DOHH2 (cell line): ENCODE measurements around the gene CEP19.
A peak's percentile ranks its signal among the peaks of the same experiment; 100 is the strongest.

ENCODE experiments used
- H3F3A ChIP-seq: fragments of 200-600 bp; sonication (generic), shearing (Covaris generic); 2 replicates; pipeline ENCODE4 v1.6.0; 2016; ENCODE audit warnings: antibody characterized with exemption, mild to moderate bottlenecking; ENCODE audit not compliant: control insufficient read depth, insufficient read depth
- H3K27ac ChIP-seq: fragments of 200-600 bp; sonication (generic); 2 replicates; pipeline ENCODE4 v1.5.1; 2014; ENCODE audit warnings: low read depth, mild to moderate bottlenecking, low read length, moderate library complexity
- H3K27me3 ChIP-seq: fragments of 200-600 bp; sonication (generic); 2 replicates; pipeline ENCODE4 v1.6.1; 2014; ENCODE audit warnings: mild to moderate bottlenecking, low read length, mixed read lengths; ENCODE audit not compliant: control insufficient read depth
- H3K36me3 ChIP-seq: fragments of 200-600 bp; sonication (generic); 2 replicates; pipeline ENCODE4 v1.6.1; 2014; ENCODE audit warnings: mild to moderate bottlenecking, low read length, moderate library complexity, mixed read lengths; ENCODE audit not compliant: control insufficient read depth
- H3K4me1 ChIP-seq: fragments of 200-600 bp; sonication (generic); 2 replicates; pipeline ENCODE4 v1.6.1; 2014; ENCODE audit warnings: mild to moderate bottlenecking, low read length, mixed read lengths; ENCODE audit not compliant: control insufficient read depth
- H3K4me2 ChIP-seq: fragments of 200-600 bp; sonication (generic); 2 replicates; pipeline ENCODE4 v1.6.0; 2014; ENCODE audit warnings: mild to moderate bottlenecking, low read length, moderate library complexity
- H3K4me3 ChIP-seq: fragments of 200-600 bp; sonication (generic); 2 replicates; pipeline ENCODE4 v1.5.1; 2014; ENCODE audit warnings: mild to moderate bottlenecking, low read length, mixed read lengths
- H3K79me2 ChIP-seq: fragments of 200-600 bp; sonication (generic); 2 replicates; pipeline ENCODE4 v1.6.1; 2014; ENCODE audit warnings: mild to moderate bottlenecking, low read length, mixed read lengths; ENCODE audit not compliant: control insufficient read depth
- H3K9me2 ChIP-seq: fragments of 200-600 bp; sonication (generic); replicated peaks from 2 replicates; pipeline ENCODE4 v1.6.1; 2014; ENCODE audit warnings: mild to moderate bottlenecking, low read length, mixed read lengths; ENCODE audit not compliant: control insufficient read depth
- H3K9me3 ChIP-seq: fragments of 200-600 bp; sonication (generic); 2 replicates; pipeline ENCODE4 v1.6.1; 2014; ENCODE audit warnings: antibody characterized with exemption, low read length, mixed read lengths; ENCODE audit not compliant: control insufficient read depth, insufficient read depth
- H4K20me1 ChIP-seq: fragments of 200-600 bp; sonication (generic); 2 replicates; pipeline ENCODE4 v1.6.0; 2014; ENCODE audit warnings: low read depth, mild to moderate bottlenecking, antibody characterized with exemption, low read length, moderate library complexity; ENCODE audit not compliant: control insufficient read depth, insufficient read depth
- CTCF ChIP-seq: fragments of 200-600 bp; sonication (generic); IDR thresholded peaks from one replicate; pipeline ENCODE4 v1.5.1; 2014; ENCODE audit warnings: antibody characterized with exemption, mild to moderate bottlenecking, low read depth, low read length; ENCODE audit not compliant: poor library complexity, severe bottlenecking
- EZH2phosphoT487 ChIP-seq: fragments of 200-600 bp; sonication (generic); IDR thresholded peaks from 2 replicates; pipeline ENCODE4 v1.6.1; 2017; ENCODE audit warnings: borderline replicate concordance, mild to moderate bottlenecking, antibody characterized with exemption, low read length, moderate library complexity, mixed read lengths

The CEP19 gene

GRCh38 chr3:196697270-196697669 is 14.8 kb downstream of the CEP19 start:
- H3K27me3 ChIP-seq, result peaks cover 3% of the 10 kb centered on the region; the same call in 1 of the 2 replicates
- no peak overlapping the region for H3K27ac ChIP-seq
- H3K36me3 ChIP-seq, result no peaks in the 10 kb centered on the region
- H3K4me3 ChIP-seq, result no peak overlapping the region
- H3K9me2 ChIP-seq, result no peaks in the 10 kb centered on the region
- no peaks in the 10 kb centered on the region for H3F3A ChIP-seq
- peaks cover 18% of the 10 kb centered on the region for H3K4me1 ChIP-seq
- H3K4me2 ChIP-seq, result no peak overlapping the region
- H4K20me1 ChIP-seq, result no peaks in the 10 kb centered on the region
- H3K79me2 ChIP-seq, result no peaks in the 10 kb centered on the region
- TF ChIP-seq EZH2phosphoT487, result no peak
- TF ChIP-seq CTCF, result no peak
- no peaks in the 10 kb centered on the region for H3K9me3 ChIP-seq

GRCh38 chr3:196695849-196696226 is 16.2 kb downstream of the CEP19 start:
- H4K20me1 ChIP-seq, result no peaks in the 10 kb centered on the region
- H3K4me2 ChIP-seq, result no peak overlapping the region
- no peak overlapping the region for H3K4me3 ChIP-seq
- no peak for TF ChIP-seq EZH2phosphoT487
- H3K27me3 ChIP-seq, result peaks cover 12% of the 10 kb centered on the region
- no peak overlapping the region for H3K27ac ChIP-seq
- no peaks in the 10 kb centered on the region for H3K9me3 ChIP-seq
- H3K4me1 ChIP-seq, result peaks cover 18% of the 10 kb centered on the region
- H3F3A ChIP-seq, result no peaks in the 10 kb centered on the region
- H3K9me2 ChIP-seq, result no peaks in the 10 kb centered on the region
- H3K36me3 ChIP-seq, result no peaks in the 10 kb centered on the region
- no peaks in the 10 kb centered on the region for H3K79me2 ChIP-seq

GRCh38 chr3:196694941-196695848 is 16.9 kb downstream of the CEP19 start:
- H3K79me2 ChIP-seq, result no peaks in the 10 kb centered on the region
- H4K20me1 ChIP-seq, result no peaks in the 10 kb centered on the region
- no peak overlapping the region for H3K4me2 ChIP-seq
- peaks cover 20% of the 10 kb centered on the region for H3K4me1 ChIP-seq
- no peaks in the 10 kb centered on the region for H3K36me3 ChIP-seq
- peaks cover 18% of the 10 kb centered on the region for H3K27me3 ChIP-seq
- TF ChIP-seq EZH2phosphoT487, result no peak
- H3K4me3 ChIP-seq, result no peak overlapping the region
- H3K9me3 ChIP-seq, result no peaks in the 10 kb centered on the region
- no peak overlapping the region for H3K27ac ChIP-seq
- H3F3A ChIP-seq, result no peaks in the 10 kb centered on the region
- no peaks in the 10 kb centered on the region for H3K9me2 ChIP-seq

GRCh38 chr3:196694202-196694638 is 17.8 kb downstream of the CEP19 start:
- H3K9me3 ChIP-seq, result no peaks in the 10 kb centered on the region
- H3K36me3 ChIP-seq, result no peaks in the 10 kb centered on the region
- peaks cover 25% of the 10 kb centered on the region for H3K4me1 ChIP-seq
- H4K20me1 ChIP-seq, result no peaks in the 10 kb centered on the region
- no peaks in the 10 kb centered on the region for H3K9me2 ChIP-seq
- H3K27ac ChIP-seq, result no peak overlapping the region
- H3F3A ChIP-seq, result no peaks in the 10 kb centered on the region
- TF ChIP-seq CTCF (no peak), EZH2phosphoT487 (no peak)
- peak overlapping the region; percentile 33; the same call in 1 of the 2 replicates for H3K4me2 ChIP-seq
- no peaks in the 10 kb centered on the region for H3K79me2 ChIP-seq
- H3K27me3 ChIP-seq, result peaks cover 20% of the 10 kb centered on the region
- no peak overlapping the region for H3K4me3 ChIP-seq
